SHP77 treated with DMSO at 0.1 percent for 48 hours (cell line): Measurements from ENCODE around the gene PARP2.
A peak's percentile ranks its signal among the peaks of the same experiment; 100 is the strongest.
"Not testable (repeated sequence)": the region's sequence is repeated elsewhere in the genome, so short reads cannot be mapped to it uniquely, and the experiment has no call there.

Experiments used
- DNase-seq: peaks from one replicate; lab custom pipeline; 2025; lab: John Stamatoyannopoulos, UW

PARP2 gene, protein sequence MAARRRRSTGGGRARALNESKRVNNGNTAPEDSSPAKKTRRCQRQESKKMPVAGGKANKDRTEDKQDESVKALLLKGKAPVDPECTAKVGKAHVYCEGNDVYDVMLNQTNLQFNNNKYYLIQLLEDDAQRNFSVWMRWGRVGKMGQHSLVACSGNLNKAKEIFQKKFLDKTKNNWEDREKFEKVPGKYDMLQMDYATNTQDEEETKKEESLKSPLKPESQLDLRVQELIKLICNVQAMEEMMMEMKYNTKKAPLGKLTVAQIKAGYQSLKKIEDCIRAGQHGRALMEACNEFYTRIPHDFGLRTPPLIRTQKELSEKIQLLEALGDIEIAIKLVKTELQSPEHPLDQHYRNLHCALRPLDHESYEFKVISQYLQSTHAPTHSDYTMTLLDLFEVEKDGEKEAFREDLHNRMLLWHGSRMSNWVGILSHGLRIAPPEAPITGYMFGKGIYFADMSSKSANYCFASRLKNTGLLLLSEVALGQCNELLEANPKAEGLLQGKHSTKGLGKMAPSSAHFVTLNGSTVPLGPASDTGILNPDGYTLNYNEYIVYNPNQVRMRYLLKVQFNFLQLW

DNA sequence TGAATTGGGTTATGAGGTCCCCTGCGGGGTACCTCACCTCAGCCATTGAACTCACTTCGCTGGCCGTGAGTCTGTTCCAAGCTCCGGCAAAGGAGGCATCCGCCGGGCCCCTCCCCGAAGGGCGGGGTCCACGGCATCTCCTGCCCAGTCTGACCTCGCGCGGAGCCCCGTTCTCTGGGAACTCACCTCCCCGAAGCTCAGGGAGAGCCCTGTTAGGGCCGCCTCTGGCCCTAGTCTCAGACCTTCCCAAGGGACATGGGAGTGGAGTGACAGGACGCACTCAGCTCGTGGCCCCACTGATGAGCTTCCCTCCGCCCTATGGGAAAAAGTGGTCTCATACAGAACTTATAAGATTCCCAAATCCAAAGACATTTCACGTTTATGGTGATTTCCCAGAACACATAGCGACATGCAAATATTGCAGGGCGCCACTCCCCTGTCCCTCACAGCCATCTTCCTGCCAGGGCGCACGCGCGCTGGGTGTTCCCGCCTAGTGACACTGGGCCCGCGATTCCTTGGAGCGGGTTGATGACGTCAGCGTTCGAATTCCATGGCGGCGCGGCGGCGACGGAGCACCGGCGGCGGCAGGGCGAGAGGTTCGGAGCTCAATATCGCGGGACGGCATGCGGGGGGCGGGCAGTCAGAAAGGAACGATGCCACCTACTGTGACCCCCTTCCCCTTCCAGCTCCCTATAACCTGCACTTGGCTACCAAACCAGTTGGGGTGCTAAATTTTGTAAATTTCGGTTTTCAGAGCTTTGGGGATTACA lies at the start of gene PARP2:
TSS of gene PARP2 (plus strand) at position 544 of the 770 bp plus-strand sequence. CDS start at position 551, 7 bp downstream.
- peak; percentile 100 for DNase-seq

DNA sequence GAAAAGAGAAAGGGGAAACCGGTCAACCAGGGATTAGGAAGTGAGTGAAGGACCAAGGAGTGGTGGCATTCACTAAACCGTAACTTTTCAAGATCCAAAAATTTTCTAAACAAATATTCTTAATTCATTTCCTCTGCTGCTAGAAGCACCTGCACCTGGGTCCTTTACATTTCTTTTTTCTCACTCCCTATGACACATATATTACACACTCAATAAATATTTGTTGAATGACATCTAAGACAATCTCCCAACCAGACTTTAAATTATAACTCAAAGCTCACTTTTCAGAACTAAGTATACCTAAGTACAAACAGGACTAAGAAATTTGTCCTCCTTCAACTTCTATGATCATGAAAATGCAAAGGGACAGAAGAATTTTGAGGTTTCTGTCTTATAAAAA lies 48.8 kb upstream of the PARP2 start:
- no peak for DNase-seq

DNA sequence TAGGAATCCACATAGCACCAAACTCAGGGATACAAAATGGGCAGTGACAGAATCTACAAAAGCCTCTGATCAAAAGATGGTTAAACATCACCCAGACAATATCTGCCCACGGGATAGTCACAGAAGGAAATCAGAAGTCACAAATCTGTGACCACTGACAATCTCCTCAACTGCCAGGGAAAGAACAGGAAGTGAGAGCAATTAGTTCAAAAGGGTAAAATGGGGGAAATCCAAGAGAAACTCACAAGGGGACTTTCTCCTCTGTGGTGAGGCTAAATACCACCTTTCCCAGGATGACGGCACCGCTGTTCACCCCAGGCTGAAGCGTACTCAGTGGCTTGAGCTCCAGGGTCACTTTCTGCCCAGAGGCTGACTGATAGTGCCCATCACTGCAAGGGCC lies 48.4 kb upstream of the PARP2 start:
- DNase-seq: no peak

DNA sequence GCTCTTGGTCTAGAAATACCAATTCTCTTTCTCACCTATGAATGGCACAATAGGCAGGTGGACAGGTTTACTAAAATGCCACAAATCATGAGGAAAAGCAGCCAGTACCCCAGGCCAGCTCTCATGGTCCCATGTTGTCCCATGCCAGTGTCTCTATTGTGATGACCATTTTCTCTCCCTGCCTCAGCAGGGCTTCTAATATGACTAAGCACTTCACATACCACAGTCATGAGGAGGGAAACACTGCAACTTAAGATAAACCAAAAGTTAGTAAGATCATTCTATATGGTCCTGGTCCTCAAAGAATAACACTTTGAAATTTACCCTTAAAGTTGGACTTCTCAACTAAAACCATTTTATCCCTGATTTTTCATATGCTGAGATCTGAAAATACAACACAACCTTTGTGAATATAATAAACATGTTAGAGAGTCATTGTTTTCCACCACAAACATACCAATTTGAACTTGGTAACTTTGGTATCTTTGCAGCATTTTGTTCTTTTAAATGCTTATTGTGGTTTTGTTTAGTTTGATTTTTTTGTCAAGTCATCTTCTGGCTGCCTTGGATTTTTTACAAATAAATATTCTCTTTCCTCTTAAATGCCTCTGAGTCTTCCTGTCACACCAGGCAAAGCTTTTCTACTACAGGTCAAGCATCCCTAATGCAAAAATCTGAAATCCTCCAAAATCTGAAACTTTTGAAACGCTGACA lies 41.2 kb upstream of the PARP2 start:
- no peak for DNase-seq

DNA sequence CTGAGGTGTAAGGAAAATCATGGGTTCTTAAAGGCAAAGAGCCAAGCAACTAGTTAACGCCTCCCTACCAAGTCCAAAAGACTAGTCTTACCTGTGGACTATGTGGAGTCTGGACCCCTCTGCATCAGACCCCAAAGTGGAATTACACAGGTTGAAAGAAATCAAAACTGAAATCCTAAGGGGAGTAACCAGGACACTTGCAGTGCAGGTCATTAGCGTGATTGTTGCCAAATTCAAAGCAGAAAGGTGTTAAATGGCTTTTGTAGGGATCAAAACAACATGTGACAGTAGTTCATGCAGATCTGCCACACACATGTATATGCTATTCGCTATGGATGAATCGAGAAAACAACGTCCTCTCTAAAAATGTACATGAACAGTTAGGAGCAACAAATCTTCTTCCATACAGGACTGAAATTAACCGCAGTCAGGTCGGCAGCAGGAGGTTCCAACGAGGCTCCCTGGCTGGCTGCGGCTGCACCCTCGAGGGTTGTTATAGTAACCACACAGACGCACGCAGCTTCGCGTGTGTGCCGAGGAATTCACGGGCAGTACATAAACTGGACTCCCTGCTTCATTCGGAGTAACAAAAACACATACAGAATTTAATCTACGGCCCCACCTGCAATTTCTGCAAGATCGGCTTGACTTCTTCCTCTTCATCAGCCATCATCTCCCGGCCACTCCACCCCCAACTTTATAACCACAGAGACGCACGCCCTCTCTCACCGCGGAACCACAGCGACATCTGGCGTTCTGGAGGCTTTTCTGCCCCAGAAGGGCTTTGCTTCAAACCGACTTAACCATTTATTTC lies 38.0 kb upstream of the PARP2 start, which contains the start of gene TTC5:
TSS of gene TTC5 (minus strand) at position 687 of the 814 bp plus-strand sequence. CDS start at position 673, 14 bp downstream.
- peak; percentile 89 for DNase-seq

DNA sequence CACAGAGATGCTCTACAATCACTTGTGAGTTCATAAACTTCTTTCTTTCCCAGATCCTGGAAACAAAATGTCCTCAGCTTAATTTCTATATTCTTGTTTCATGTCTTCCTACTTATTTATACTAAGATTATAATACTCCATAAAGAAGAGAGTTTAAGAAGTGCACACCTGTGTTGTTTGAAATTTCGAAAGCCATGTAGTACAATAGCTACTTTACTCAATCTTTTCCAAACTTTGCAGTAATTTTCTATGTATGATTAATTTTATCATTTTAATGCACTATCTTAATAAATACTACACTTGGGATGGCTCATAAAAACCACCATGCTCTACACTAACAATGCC lies 37.4 kb upstream of the PARP2 start:
- DNase-seq: no peak

DNA sequence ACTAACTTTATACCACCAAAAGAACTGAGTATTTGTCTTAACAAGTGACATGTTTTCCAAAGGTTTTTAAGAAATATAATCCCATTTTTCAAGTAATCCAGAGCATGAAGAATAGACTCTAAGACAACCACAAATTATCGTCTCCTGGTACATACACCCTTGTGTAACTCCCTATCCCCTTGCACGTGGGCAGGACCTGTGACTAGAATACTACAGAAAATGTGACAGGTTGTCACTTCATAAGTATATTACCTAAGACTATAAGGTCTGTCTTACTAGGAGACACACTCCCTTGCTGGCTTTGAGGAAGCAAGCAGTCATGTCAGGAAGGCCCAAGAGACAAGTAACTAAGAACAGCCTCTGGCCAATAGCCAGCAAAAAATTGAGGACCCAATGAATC lies 29.4 kb upstream of the PARP2 start:
- DNase-seq: no peak

DNA sequence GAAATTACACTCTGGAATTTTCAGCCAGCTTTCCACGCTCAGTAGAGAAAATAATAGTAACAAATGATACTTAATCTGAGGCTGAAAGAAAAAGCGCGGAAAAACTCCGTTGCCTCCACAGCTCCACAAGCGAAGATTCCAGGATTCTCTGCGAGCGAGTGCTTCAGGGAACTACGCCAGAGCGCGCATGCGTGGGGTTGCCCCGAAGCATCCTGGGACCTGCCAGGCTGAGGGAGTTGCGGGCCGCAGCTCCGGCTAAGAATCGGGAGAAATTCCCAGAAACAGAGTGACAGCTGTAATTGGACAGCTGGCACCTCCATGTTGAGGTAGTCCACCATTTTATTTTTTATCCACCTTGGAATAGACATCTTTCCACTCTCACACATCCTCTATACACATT lies 25.7 kb upstream of the PARP2 start:
- DNase-seq: no peak

DNA sequence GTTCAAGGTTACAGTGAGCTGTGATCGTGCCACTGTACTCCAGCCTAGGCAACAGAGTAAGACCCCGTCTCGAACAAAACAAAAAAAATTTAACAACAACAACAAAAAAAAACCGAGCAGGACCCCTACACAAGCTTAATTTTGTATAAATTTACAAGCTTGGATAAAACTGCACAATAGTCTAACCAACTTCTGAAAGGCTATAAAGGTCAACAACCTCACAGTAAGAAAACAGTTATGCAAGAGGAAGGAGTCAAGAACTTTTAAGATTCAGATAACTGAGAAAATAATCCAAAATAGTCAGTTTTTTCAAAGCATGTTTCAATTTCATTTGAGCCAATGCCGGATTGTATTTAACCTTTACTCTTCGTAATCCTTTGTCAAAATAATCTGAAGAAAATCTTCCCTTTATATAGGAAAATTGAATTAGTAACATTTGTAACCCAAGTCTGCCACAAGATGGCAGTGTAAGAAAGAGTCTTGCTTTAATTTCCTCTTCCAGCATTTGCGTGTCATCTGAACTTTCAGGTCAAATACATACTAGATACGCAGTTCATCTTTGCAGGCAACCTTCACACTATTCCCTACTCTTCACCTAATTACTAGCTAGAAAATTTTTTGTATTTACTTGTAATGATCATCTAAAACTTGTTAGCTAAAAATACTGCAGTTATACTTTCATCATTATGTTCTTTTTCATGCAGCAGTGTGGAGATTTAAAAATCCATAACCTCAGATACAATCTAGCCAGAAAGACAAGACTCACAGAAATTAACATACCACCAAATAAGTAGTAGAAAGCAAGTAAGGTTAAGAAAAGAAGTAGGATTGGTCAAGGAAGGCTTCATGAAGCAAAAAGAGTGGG lies 16.2 kb upstream of the PARP2 start:
- DNase-seq: peak; percentile 73

DNA sequence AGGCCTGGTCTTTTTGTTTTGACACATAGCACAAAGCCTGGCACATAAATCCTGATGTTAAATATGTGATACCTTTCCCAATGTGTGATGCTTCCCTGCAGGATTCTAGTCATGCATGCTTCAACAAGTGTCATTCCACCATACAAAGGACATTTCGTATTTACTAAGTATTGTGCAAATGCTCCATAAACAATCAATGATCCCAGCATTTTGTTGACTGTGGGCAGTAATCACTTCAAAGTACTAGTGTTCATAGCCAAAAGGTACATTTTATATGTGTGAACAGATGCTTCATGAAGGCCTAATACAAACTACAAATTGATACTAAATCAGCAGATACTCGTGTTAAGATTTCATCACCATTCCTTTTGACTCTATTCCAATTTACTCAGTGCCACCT lies 14.7 kb upstream of the PARP2 start:
- DNase-seq: no peak

DNA sequence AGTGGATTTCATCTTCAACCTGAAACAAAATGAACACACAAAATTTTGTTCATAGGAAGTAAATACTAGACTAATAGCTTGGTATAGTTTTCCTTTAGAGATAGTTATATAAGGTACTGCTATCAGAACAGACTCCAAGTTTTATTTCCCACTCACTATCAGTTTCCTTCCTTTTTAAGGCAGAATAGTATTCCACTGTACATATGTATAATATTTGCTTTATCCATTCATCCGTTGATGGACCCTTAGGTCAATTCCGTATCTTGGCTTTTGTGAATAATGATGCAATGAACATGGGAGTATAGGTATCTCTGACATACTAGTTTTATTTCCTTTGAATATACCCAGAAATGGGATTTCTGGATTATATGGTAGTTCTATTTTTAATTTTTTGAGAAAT lies 14.1 kb upstream of the PARP2 start:
- DNase-seq: no peak

DNA sequence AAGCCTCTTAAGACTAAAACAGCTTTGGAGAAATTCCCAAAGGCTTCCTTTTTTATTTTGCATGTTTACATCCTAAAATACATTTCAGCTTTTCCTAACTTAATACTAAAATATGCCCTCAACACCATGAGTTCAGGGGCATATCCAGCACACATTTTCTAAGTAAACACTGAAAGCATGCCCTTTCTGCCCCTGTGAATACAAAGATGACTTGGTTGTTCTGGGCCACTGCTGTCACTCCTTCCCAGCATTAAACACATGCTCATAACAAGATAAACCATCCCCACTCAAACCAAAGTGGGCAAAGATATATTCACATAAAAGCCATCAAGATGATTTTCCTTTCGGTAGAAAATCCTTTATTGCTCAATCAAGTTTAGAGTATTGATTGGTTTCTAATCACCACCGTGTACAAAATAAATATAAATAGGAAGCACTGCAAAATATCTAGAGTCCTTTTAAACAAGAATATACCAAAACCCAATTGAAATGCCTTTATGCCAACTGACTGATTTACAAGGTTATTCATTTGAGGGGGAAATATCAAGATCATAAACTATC lies 12.3 kb upstream of the PARP2 start:
- DNase-seq: no peak

DNA sequence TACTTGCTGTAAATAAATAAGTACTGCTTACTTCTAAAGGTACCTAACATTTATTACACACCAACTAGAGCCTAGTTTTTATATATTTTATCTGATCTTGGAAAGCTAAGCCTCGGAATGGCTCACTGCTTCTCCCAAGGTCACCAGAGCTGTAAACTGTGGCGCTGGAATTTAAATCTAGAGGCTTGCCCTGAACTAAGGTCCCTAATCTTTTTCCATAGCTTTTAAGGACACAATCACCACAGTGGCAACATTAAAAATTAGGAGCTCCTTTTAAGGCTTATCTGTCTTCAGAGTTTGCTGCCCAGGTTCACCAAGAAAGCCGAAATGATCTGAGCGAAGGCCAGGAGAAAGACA lies 11.0 kb upstream of the PARP2 start:
- no peak for DNase-seq

DNA sequence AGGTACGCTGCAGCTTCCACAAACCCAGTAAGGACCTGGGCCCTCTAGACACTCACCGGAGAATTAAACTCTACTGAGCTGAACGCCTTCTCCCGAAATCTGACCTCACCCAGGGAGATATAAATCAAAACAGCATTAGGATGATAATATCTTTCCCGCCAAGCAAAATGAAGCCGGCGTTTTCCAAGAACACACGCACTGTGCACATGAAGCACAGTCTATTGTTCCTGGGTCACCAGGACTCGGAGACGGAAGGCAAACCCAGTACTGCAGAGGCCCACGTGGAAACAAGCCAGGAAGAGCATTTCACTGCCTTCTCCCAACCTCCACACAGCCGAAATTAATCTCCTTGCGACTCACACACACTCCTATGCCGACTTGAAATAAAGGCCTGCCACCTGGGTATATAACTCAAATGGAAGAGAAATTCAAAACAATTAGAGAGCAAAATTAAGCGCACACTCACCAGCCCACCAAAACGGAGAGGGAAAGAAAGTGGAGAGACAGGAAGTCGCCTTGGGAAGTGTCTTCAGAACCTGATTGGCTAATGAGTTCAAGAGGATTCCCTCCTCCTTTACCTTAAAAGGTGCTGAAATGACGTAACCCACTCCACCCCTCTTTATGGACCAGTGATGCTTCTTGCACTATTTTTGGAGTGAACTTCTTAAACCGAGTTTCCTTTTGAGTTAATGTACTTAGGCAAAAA lies 10.5 kb upstream of the PARP2 start, which contains the start of gene CCNB1IP1:
TSS of gene CCNB1IP1 (minus strand) at position 492 of the 706 bp plus-strand sequence. CDS start 16,756 bp downstream, outside the sequence.
- DNase-seq: peak; percentile 94

DNA sequence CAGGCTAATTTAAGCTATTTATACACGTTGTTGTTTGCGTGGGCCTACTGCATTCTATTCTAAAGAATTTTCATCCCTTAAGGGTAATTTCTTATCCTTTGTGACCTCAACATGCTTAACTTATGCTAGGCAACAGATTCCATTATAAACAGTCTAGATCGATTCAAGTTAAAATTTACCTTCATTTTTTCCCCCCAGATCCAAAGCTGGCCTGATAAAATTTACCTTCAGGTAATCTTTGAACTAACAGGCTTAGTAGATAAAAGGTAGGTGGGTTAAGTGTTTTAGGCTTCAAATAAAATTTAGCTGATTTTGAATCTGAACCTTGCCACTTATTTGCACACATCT lies 10.0 kb upstream of the PARP2 start:
- no peak for DNase-seq

DNA sequence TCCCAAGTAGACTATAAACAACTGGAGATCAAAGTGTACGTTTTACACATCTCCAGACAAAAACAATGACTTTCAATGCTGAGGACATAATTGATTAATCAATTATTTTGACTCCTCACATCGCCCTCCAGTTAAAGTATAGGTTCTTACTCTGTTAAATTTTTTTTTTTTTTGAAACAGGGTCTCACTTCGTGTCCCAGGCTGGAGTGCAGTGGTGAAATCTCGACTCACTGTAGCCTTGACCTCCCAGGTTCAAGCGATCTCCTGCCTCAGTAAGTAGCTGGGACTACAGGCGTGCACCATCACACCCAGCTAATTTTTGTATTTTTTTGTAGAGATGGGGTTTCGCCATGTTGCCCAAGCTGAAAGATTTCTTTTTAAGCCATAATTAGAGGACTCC lies 9.4 kb upstream of the PARP2 start:
- no peak for DNase-seq

DNA sequence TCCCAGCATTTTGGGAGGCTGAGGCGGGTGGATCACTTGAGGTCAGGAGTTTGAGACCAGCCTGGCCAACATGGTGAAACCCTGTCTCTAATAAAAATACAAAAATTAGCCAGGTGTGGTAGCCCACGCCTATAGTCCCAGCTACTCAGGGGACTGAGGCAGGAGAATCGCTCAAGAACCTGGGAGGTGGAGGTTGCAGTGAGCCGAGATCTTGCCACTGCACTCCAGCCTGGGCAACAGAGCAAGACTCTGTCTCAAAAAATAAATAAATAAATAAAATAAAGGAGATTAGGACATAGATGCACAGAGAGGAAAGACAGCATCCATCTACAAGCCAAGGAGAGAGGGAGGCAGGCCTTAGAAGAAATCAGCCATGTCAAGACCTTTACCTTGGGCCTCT lies 2.4 kb upstream of the PARP2 start:
- DNase-seq: not testable (repeated sequence)

DNA sequence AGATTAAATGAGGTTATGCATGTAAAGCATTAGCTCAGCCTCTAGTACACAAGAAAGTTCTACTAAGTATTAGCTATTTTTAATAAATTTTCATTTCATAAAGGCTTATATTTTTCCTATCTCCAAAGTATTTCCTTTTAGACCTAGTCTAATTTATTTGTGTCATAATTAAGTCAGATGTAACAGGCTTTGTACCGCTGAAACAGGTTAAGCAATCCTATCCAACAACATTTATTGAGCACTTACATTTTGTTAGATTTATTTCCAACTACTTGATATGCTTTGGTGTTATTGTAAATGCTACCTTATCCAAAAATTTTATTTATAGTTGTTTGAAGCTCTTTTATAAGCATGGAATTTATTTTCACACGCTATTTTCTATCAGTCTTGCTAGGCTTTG lies 1.8 kb upstream of the PARP2 start:
- no peak for DNase-seq

DNA sequence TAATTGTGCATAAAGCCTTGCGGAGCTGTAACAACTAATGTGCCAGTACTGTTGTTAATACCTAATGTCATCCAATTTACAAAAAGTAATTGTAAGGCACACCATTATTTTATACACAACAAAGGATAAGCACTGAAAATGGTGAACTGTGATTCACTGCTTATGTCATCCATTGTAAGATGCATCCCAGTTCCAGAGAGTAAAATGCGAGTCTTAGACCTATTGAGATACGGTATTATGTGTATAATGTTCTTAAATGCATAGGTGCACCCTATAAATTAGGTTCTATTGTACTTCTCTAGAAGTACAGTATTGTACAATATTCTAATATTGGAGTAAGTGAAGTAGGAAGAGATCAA lies 406 bp downstream of the PARP2 start:
- DNase-seq: no peak

DNA sequence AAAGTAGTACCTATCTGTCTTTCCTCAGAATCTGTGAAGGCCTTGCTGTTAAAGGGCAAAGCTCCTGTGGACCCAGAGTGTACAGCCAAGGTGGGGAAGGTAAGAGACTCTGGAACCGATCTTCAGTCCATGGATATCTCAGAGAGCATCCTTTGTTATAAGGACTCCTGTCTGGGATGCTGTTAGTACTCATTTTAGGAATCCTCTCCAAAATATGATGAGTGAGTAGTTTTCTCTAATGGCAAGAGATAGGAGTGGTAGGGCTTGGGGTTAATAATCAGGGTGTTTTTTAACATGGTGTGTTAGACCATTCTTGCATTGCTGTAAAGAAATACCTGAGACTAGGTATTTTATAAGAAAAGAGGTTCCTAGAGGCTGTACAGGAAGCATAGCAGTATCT lies 1.9 kb downstream of the PARP2 start:
- DNase-seq: no peak
